HUES6 (cell line): Measurements from ENCODE around the gene GMDS.

Experiments used
- H3K27ac ChIP-seq: 2 replicates; pipeline ENCODE4 v1.7.0; 2013; ENCODE audit warnings: low read depth, mild to moderate bottlenecking, low read length, inconsistent platforms
- H3K27me3 ChIP-seq: 2 replicates; pipeline ENCODE4 v1.6.1; 2013; ENCODE audit warnings: low read length; ENCODE audit not compliant: control insufficient read depth, insufficient read depth
- H3K36me3 ChIP-seq: 2 replicates; pipeline ENCODE4 v1.6.1; 2013; ENCODE audit warnings: low read length; ENCODE audit not compliant: control insufficient read depth, insufficient read depth
- H3K4me1 ChIP-seq: 2 replicates; pipeline ENCODE4 v1.6.1; 2013; ENCODE audit warnings: low read length; ENCODE audit not compliant: control insufficient read depth, insufficient read depth
- H3K4me3 ChIP-seq: 2 replicates; pipeline ENCODE4 v1.5.1; 2013; ENCODE audit warnings: low read depth, low read length
- H3K9ac ChIP-seq: one replicate; pipeline ENCODE4 v1.6.1; 2013; ENCODE audit warnings: mild to moderate bottlenecking, low read length
- H3K9me3 ChIP-seq: 2 replicates; pipeline ENCODE4 v1.6.1; 2013; ENCODE audit warnings: low read depth, low read length; ENCODE audit not compliant: control insufficient read depth, insufficient read depth

Gene GMDS

DNA sequence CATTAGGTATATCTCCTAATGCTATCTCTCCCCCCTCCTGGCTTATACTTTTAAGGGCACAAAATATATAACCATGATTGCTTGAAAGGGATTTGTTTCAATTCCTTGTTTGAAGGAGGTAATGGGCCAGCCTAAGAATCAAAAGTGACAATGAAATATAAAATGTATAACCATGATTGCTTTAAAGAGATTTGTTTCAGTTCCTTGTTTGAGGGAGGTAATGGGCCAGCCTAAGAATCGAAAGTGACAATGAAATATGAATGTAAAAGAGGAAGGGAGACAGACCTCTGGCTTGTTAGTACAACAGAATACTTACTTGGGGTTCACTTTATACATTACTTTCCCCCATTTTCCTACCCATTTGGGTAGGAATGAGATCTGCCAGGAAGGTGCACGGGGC, 580.2 kb downstream of the GMDS start:
- Histone ChIP-seq H3K36me3 (no peaks in the 10 kb centered on the region), H3K9me3 (no peaks in the 10 kb centered on the region), H3K9ac (no peak overlapping the region), H3K4me3 (no peak overlapping the region), H3K27ac (no peak overlapping the region), H3K4me1 (no peaks in the 10 kb centered on the region), H3K27me3 (no peaks in the 10 kb centered on the region)

DNA sequence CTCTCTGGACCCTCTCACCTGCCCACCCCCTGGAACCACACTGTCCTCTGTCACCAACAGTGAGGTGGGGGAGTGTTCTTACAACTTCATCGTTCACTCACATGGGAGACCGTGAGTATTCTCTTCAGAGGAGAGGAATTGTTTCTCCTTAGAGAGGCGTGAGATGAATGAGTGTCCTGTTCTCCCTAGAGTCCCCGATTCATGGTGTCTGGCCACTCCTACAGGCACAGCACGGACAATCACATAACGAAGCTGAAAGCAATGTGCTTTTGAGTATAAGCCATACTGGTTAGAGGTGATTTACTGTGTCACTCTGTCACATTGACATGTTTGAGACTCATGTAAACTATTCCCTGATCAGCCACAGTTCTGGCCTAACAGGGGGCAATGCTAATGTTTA, 581.1 kb downstream of the GMDS start:
- Histone ChIP-seq H3K27ac (no peak overlapping the region), H3K9me3 (no peaks in the 10 kb centered on the region), H3K36me3 (no peaks in the 10 kb centered on the region), H3K27me3 (no peaks in the 10 kb centered on the region), H3K9ac (no peak overlapping the region), H3K4me3 (no peak overlapping the region), H3K4me1 (no peaks in the 10 kb centered on the region)

DNA sequence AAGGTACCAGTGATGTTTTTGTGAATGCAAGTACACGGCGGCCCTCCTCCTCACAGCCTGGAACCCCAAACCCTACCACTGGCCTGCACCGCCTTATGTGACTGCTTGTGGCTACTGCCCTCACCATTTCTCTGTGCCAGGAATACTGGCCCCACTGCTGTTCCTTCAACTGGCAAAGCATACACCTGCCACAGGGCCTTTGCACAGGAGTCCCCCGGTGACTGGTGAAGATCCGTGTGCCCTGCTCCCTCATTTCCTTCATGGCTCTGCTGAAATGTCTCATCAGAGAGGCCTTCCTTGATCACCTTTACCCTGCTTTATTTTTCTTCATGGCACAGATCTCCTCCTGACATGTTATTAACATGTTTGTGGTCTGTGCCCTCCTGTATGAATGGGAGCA, 581.9 kb downstream of the GMDS start:
- no peaks in the 10 kb centered on the region for H3K4me1 ChIP-seq
- no peaks in the 10 kb centered on the region for H3K27me3 ChIP-seq
- H3K36me3 ChIP-seq: no peaks in the 10 kb centered on the region
- H3K9ac ChIP-seq: no peak overlapping the region
- no peak overlapping the region for H3K4me3 ChIP-seq
- no peaks in the 10 kb centered on the region for H3K9me3 ChIP-seq
- no peak overlapping the region for H3K27ac ChIP-seq

DNA sequence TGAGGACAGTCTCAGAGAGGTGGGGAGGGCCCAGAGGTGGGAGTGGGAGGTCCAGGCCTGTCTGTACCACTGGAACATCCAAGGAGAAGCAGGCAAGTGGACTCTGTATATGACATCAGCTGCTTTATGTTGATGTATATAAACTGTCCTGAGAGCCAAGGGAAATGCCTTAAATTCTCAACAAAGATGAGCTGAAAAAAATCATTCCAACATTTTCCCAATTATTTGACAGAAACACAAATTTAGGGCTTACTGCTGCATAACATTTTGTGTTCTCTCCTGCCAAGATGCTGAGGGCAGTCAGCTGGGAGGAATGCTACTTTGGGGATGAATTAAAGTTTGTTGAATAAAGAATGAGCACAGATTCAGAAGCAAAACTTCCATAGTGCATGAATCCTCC, 582.9 kb downstream of the GMDS start:
- no peaks in the 10 kb centered on the region for H3K9me3 ChIP-seq
- no peaks in the 10 kb centered on the region for H3K4me1 ChIP-seq
- H3K36me3 ChIP-seq: no peaks in the 10 kb centered on the region
- H3K27ac ChIP-seq: no peak overlapping the region
- H3K27me3 ChIP-seq: no peaks in the 10 kb centered on the region
- H3K4me3 ChIP-seq: no peak overlapping the region
- H3K9ac ChIP-seq: no peak overlapping the region

DNA sequence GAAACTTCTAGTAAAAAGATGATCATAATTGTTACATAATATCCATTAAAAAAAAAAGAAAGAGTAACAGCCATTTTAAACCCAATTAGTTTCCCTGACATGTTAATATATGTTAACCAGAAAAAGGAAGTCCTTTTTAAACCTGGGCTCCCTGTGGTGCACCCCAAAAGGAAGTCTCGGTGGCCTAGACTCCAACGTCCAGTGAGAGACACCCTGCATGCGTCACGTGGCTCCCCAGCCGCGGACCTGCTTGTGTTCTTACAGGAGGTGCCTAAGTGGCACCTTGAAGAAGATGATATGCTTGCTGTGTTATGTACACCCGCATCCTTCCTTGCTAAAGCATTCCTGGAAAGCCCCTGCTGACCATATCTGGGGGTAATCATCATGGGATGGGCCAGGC, 585.6 kb downstream of the GMDS start:
- Histone ChIP-seq H3K36me3 (no peaks in the 10 kb centered on the region), H3K27ac (no peak overlapping the region), H3K4me3 (no peak overlapping the region), H3K4me1 (no peaks in the 10 kb centered on the region), H3K9me3 (no peaks in the 10 kb centered on the region), H3K9ac (no peak overlapping the region), H3K27me3 (no peaks in the 10 kb centered on the region)

DNA sequence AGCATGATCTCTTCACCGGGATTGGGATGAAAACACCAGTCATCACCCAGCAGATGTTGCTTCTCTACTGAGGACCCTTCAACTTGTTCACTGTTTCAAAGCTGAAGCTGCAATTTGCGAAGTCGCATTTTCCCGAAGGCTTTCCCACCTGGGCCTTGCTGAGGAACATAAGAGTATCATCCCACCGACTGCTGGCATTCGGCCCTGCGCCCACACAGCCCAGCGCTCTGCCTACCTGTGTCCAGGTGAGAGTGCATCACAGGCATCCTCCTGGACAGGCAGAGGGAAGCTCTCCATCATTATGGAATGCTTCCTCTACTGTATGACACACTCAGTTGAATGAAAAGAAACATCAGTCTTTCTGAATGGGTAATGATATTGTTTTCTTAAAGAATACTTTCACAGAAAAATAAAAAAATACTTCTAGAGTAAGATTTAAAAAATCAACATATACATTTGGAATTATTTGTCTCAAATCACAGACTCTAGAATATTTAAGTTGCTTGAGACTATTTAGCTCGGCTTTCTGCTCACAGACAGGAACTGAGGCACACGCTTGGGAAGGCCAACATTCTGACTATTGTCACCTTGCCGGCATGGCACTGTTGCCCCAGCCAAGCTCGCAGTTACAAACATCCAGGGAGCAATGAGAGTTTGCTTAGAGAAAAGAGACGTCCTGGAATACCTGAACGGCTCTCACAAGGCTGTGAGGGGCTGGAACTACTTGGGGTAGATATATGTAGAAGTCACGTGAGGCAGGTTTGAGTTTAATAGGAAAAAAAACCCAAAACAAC, 587.0 kb downstream of the GMDS start:
- Histone ChIP-seq H3K4me3 (no peak overlapping the region), H3K9me3 (no peaks in the 10 kb centered on the region), H3K27ac (no peak overlapping the region), H3K36me3 (no peaks in the 10 kb centered on the region), H3K9ac (no peak overlapping the region), H3K4me1 (no peaks in the 10 kb centered on the region), H3K27me3 (no peaks in the 10 kb centered on the region)

DNA sequence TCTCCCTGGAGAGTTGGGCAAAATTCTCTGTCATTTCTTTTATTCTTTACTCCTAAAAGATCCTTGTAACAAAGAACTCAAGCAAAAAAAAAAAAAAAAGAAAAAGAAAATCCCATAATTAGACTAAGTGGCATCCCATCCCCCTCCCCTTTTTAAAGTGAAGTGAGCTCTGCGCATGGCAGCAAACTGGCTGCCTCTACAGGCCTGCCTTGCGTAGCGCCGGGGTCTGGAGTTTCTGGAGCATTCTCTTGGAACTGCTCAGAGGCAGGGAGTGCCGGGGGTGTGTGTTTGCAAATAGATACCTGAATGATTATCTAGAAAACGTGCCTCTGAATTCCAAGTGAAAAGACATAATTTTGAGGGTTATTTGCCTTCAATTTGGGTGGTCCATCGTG, 587.6 kb downstream of the GMDS start:
- Histone ChIP-seq H3K4me3 (no peak overlapping the region), H3K4me1 (no peaks in the 10 kb centered on the region), H3K36me3 (no peaks in the 10 kb centered on the region), H3K27ac (no peak overlapping the region), H3K27me3 (no peaks in the 10 kb centered on the region), H3K9me3 (no peaks in the 10 kb centered on the region), H3K9ac (no peak overlapping the region)

DNA sequence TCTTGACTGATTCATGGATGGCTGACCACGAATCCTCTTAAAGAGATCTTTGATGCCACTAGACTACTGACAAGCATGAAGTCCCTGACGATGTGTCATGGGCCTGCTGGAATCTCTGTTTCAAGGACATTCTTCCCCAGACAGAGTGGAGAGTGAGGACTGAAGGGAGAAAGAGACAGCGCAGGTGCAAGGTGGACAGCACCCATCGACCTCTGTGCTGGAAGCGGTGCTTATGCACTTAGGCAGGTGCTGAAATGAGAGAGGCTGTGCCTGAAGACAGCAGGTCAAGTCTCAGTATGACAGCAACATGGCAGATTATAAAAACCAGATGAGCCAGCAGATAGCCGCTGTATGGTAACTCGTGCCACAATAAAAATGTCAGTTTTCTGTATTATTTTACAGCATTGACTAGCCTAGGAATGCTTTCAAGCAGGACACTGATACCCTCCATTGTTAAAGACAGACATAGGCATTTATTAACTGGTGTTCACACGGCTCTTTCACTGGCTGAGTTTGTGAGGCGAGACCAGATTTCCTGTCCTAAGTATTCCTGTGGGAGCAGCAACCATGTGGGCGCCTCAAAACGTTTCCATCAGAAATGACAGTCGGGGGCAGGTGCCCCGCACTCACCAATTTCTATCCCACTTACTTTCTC, 588.2 kb downstream of the GMDS start:
- Histone ChIP-seq H3K9ac (no peak overlapping the region), H3K36me3 (no peaks in the 10 kb centered on the region), H3K27me3 (no peaks in the 10 kb centered on the region), H3K4me1 (no peaks in the 10 kb centered on the region), H3K27ac (no peak overlapping the region), H3K9me3 (no peaks in the 10 kb centered on the region), H3K4me3 (no peak overlapping the region)

DNA sequence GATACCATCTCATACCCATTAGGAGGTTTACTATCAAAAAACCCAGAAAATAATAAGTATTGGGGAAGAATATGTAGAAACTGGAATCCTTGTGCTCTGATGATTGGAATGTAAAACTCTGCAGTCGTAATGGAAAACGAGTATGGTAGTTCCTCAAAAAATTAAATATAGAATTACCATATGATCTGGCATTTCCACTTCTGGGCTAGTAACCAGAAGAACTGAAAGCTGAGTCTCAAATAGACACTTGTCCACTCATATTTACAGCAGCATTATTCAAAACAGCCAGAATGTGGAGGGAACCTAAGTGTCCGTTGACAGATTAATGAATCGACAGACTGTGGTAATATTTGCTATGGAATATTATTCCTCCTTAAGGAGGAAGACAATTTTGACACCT, 591.4 kb downstream of the GMDS start:
- Histone ChIP-seq H3K9me3 (no peaks in the 10 kb centered on the region), H3K9ac (no peak overlapping the region), H3K4me1 (no peaks in the 10 kb centered on the region), H3K4me3 (no peak overlapping the region), H3K27ac (no peak overlapping the region), H3K27me3 (no peaks in the 10 kb centered on the region), H3K36me3 (no peaks in the 10 kb centered on the region)

DNA sequence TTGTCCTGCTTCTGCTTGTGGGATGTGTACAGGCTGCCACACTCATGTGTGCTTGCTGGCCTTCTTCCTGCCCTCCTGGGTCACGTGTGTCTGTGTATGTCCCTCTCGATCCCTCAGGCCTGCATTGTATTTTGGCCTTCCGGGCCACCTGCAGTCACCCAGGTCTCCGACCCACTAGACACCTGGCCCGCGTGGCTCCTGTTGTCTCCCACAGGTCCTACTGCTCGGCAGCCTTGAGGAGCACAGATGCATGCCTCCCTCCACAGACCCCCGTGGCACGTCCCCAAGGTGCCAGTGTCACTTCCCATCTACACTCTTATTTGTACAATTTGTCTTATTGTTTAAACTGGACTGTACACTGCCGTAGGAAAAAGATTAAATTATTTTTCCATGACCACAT, 592.6 kb downstream of the GMDS start:
- H3K9me3 ChIP-seq: no peaks in the 10 kb centered on the region
- H3K36me3 ChIP-seq: no peaks in the 10 kb centered on the region
- H3K4me3 ChIP-seq: no peak overlapping the region
- no peaks in the 10 kb centered on the region for H3K27me3 ChIP-seq
- H3K27ac ChIP-seq: no peak overlapping the region
- H3K9ac ChIP-seq: no peak overlapping the region
- no peaks in the 10 kb centered on the region for H3K4me1 ChIP-seq

DNA sequence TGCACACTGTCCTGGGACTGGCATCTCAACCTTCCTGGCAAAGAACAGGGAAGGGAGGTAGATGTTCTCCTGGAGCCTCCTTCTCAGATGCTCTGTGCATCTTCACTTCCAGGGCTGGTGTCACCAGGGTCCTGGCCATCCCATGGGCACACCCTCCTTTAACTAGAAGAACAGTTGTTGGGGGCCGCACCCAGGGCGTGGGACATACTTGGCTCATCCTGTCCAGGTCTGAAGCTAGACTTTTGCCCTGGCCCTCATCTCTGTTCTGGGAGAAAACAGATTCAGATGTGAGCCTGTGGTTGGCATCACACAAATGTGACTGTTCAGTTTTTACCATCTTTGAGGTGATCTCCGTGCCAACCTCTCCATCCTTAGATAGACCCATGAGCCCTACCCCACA, 594.0 kb downstream of the GMDS start:
- Histone ChIP-seq H3K9me3 (no peaks in the 10 kb centered on the region), H3K36me3 (no peaks in the 10 kb centered on the region), H3K4me3 (no peak overlapping the region), H3K4me1 (no peaks in the 10 kb centered on the region), H3K9ac (no peak overlapping the region), H3K27me3 (no peaks in the 10 kb centered on the region; the same call in 1 of the 2 replicates), H3K27ac (no peak overlapping the region)
